ENCODE measurements around the gene TREX2.

Gene TREX2

GRCh38 chrX:153438532-153438931 is 7.3 kb downstream of the TREX2 start:
- peak; percentile 24 for DNase-seq (ENCODE audit: low spot score)

- DNase-seq (ENCODE audit: low spot score): no peak
Observed at GRCh38 chrX:153435845-153436244, 10.0 kb downstream of the TREX2 start.

GRCh38 chrX:153434801-153435200 is 11.1 kb downstream of the TREX2 start:
- no peak for DNase-seq (ENCODE audit: low spot score)

GRCh38 chrX:153433781-153434285 is 12.0 kb downstream of the TREX2 start:
- no peak for DNase-seq (ENCODE audit: low spot score)

GRCh38 chrX:153433161-153433680 is 12.6 kb downstream of the TREX2 start:
- no peak for DNase-seq (ENCODE audit: low spot score)

- DNase-seq (ENCODE audit: low spot score): no peak
Observed at GRCh38 chrX:153430796-153431195, 15.1 kb downstream of the TREX2 start.

- DNase-seq (ENCODE audit: low spot score): no peak
Observed at GRCh38 chrX:153426204-153426603, 19.7 kb downstream of the TREX2 start.

GRCh38 chrX:153423652-153424051 is 22.2 kb downstream of the TREX2 start:
- no peak for DNase-seq (ENCODE audit: low spot score)

- no peak for DNase-seq (ENCODE audit: low spot score)
Observed at GRCh38 chrX:153421856-153422255, 24.0 kb downstream of the TREX2 start.

- DNase-seq (ENCODE audit: low spot score): no peak
Observed at GRCh38 chrX:153420851-153421599, 24.8 kb downstream of the TREX2 start.

- DNase-seq (ENCODE audit: low spot score): no peak
Observed at GRCh38 chrX:153417637-153418036, 28.2 kb downstream of the TREX2 start.

GRCh38 chrX:153416781-153417450 is 28.9 kb downstream of the TREX2 start:
- DNase-seq (ENCODE audit: low spot score): no peak

GRCh38 chrX:153414856-153415510 is 30.9 kb downstream of the TREX2 start:
- no peak for DNase-seq (ENCODE audit: low spot score)

GRCh38 chrX:153413731-153414130 is 32.1 kb downstream of the TREX2 start:
- no peak for DNase-seq (ENCODE audit: low spot score)

GRCh38 chrX:153412746-153413720 is 32.8 kb downstream of the TREX2 start:
- DNase-seq (ENCODE audit: low spot score): no peak

- DNase-seq (ENCODE audit: low spot score): no peak
Observed at GRCh38 chrX:153411988-153412574, 33.8 kb downstream of the TREX2 start.

GRCh38 chrX:153411255-153411987 is 34.4 kb downstream of the TREX2 start, which contains the start of gene ZFP92:
ZFP92 (plus strand) TSS chrX:153411472; CDS start chrX:153418323, 6,851 bp downstream.
- DNase-seq (ENCODE audit: low spot score): no peak

- no peak for DNase-seq (ENCODE audit: low spot score)
Observed at GRCh38 chrX:153410888-153411254, 35.0 kb downstream of the TREX2 start.

GRCh38 chrX:153410373-153410772 is 35.5 kb downstream of the TREX2 start:
- no peak for DNase-seq (ENCODE audit: low spot score)
